Prostate gland (tissue), 2 donors: ENCODE data around the gene GLG1.

Experiments
- CTCF ChIP-seq, 4 experiments: fragments of 200-600 bp in 2 of 4; fragments of 450-650 bp in 2 of 4; sonication (generic) in 2 of 4; IDR thresholded peaks; 1 replicate in 3 of 4; 2 replicates in 1 of 4; pipeline ENCODE4 v1.5.1; 2016 to 2019; ENCODE audit warnings: antibody characterized with exemption in 4 of 4, mild to moderate bottlenecking in 2 of 4, moderate library complexity in 2 of 4
- POLR2A ChIP-seq: fragments of 450-650 bp; IDR thresholded peaks from one replicate; pipeline ENCODE4 v1.6.1; 2016; ENCODE audit warnings: antibody characterized with exemption, mild to moderate bottlenecking
- POLR2AphosphoS5 ChIP-seq: sonication (generic); formaldehyde crosslinking; IDR thresholded peaks from one replicate; pipeline ENCODE4 v1.6.1; 2017; ENCODE audit warnings: antibody characterized with exemption

DNA sequence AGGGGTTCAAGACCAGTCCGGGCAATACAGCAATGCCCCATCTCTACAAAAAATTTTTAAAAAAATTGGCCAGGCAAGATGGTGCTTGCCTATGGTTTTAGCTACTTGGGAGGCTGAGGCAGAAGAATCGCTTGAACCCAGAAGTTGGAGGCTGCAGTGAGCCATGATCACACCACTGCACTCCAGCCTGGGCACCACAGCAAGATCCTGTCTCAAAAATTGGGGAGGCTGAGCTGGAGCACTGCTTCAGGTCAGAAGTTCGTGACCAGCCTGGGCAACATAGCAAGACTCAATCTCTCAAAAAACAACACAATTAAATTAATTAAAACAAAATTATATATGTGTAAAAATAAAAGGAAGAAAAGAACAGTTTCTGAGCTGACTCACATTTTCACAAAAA, 110.9 kb downstream of the GLG1 start:
- TF ChIP-seq CTCF (IDR thresholded peaks at IDR 0.05) = no peak
- TF ChIP-seq POLR2A = no peak
- TF ChIP-seq POLR2AphosphoS5 = no peak
